CD14-positive monocyte (primary cell): Measurements from ENCODE around the gene FAM25A. TPM values are rescaled to one million over a fixed set of nuclear protein-coding genes. Genes with fewer than 3 reads are reported as not detected.
"Not testable (repeated sequence)": the region's sequence is repeated elsewhere in the genome, so short reads cannot be mapped to it uniquely, and the experiment has no call there.

Source experiments
- DNase-seq, 3 donors: peaks; one replicate each; pipeline ENCODE4 v3.0.0-alpha.2; 2011 to 2022
- H2AFZ ChIP-seq: 2 replicates; pipeline ENCODE4 v1.6.0; 2012; ENCODE audit warnings: mild to moderate bottlenecking, low read depth, low read length, inconsistent platforms; ENCODE audit not compliant: insufficient read depth, poor library complexity, severe bottlenecking
- H3K27ac ChIP-seq, 2 donors: 1 replicate in 1 of 2; 2 replicates in 1 of 2; pipeline ENCODE4 v1.5.1; 2012 to 2013; ENCODE audit warnings: low read length in 2 of 2, control low read depth in 1 of 2, inconsistent platforms in 1 of 2, low read depth in 1 of 2, mild to moderate bottlenecking in 1 of 2
- H3K27me3 ChIP-seq, 2 donors: one replicate each; pipeline versions ENCODE4 v1.6.0 to v1.6.1; 2011 to 2013; ENCODE audit warnings: low read length in 2 of 2; ENCODE audit not compliant: control insufficient read depth in 2 of 2, insufficient read depth in 2 of 2
- H3K36me3 ChIP-seq, 2 donors: replicated peaks in 1 of 2; 1 replicate in 1 of 2; 2 replicates in 1 of 2; pipeline versions ENCODE4 v1.5.1 to v1.6.1; 2012 to 2013; ENCODE audit warnings: low read length in 2 of 2, control low read depth in 1 of 2, inconsistent platforms in 1 of 2, mild to moderate bottlenecking in 1 of 2; ENCODE audit not compliant: insufficient read depth in 2 of 2, control insufficient read depth in 1 of 2
- H3K4me1 ChIP-seq, 2 donors: 1 replicate in 1 of 2; 2 replicates in 1 of 2; pipeline versions ENCODE4 v1.5.1 to v1.6.1; 2012 to 2013; ENCODE audit warnings: low read length in 2 of 2, control low read depth in 1 of 2, inconsistent platforms in 1 of 2, mild to moderate bottlenecking in 1 of 2, moderate library complexity in 1 of 2; ENCODE audit not compliant: insufficient read depth in 2 of 2, control insufficient read depth in 1 of 2
- H3K4me2 ChIP-seq: replicated peaks from 2 replicates; pipeline ENCODE3; 2012; ENCODE audit warnings: low read length, moderate library complexity, mild to moderate bottlenecking; ENCODE audit not compliant: poor library complexity, severe bottlenecking; ENCODE audit errors: extremely low read depth
- H3K4me3 ChIP-seq, 3 experiments: fragments of 200-600 bp in 1 of 3; sonication (generic) in 1 of 3; replicated peaks in 1 of 3; 1 replicate in 2 of 3; 2 replicates in 1 of 3; pipeline ENCODE4 v1.5.1; 2011 to 2013; ENCODE audit warnings: low read length in 3 of 3, mild to moderate bottlenecking in 3 of 3, control low read depth in 2 of 3, low read depth in 2 of 3, inconsistent platforms in 1 of 3, moderate library complexity in 1 of 3
- H3K79me2 ChIP-seq: 2 replicates; pipeline ENCODE4 v1.6.0; 2012; ENCODE audit warnings: mild to moderate bottlenecking, control low read depth, inconsistent platforms, low read length, moderate library complexity; ENCODE audit not compliant: insufficient read depth
- H3K9ac ChIP-seq: 2 replicates; pipeline ENCODE4 v1.6.0; 2017; ENCODE audit warnings: low read length, mild to moderate bottlenecking; ENCODE audit not compliant: insufficient read depth, poor library complexity, severe bottlenecking
- H3K9me3 ChIP-seq, 2 donors: replicated peaks in 1 of 2; 1 replicate in 1 of 2; 2 replicates in 1 of 2; pipeline versions ENCODE4 v1.5.1 to v1.6.1; 2012 to 2013; ENCODE audit warnings: low read length in 2 of 2, control low read depth in 1 of 2; ENCODE audit not compliant: control insufficient read depth in 1 of 2, insufficient read depth in 1 of 2
- H4K20me1 ChIP-seq: 2 replicates; pipeline ENCODE4 v1.6.0; 2012; ENCODE audit warnings: mild to moderate bottlenecking, low read length, control low read depth, moderate library complexity; ENCODE audit not compliant: insufficient read depth
- H3K27ac Mint-ChIP-seq, 7 donors: one replicate each; pipeline ENCODE4 v1.8.0; 2020; ENCODE audit warnings: mild to moderate bottlenecking in 7 of 7, mixed read lengths in 7 of 7, moderate library complexity in 6 of 7, inconsistent platforms in 2 of 7
- H3K27me3 Mint-ChIP-seq, 3 donors: one replicate each; pipeline ENCODE4 v1.8.0; 2021 to 2022; ENCODE audit warnings: low read depth in 3 of 3, mild to moderate bottlenecking in 3 of 3, mixed read lengths in 3 of 3, moderate library complexity in 3 of 3, inconsistent platforms in 1 of 3
- H3K36me3 Mint-ChIP-seq, 2 donors: one replicate each; pipeline ENCODE4 v1.8.0; 2020; ENCODE audit warnings: mixed read lengths in 2 of 2, inconsistent platforms in 1 of 2, mild to moderate bottlenecking in 1 of 2
- H3K4me1 Mint-ChIP-seq: one replicate; pipeline ENCODE4 v1.8.0; 2020; ENCODE audit warnings: mild to moderate bottlenecking, mixed read lengths
- H3K4me3 Mint-ChIP-seq, 2 donors: one replicate each; pipeline ENCODE4 v1.8.0; 2020; ENCODE audit warnings: mild to moderate bottlenecking in 2 of 2, mixed read lengths in 2 of 2, moderate library complexity in 1 of 2
- H3K9me3 Mint-ChIP-seq, 7 donors: one replicate each; pipeline ENCODE4 v1.8.0; 2020 to 2022; ENCODE audit warnings: mixed read lengths in 7 of 7, mild to moderate bottlenecking in 6 of 7, moderate library complexity in 6 of 7, inconsistent platforms in 2 of 7
- WGBS: methylation state at CpG from one replicate; pipeline ENCODE4 v1.1.5; 2013; ENCODE audit warnings: missing lambda C conversion rate; ENCODE audit not compliant: insufficient coverage; 5-methylcytosine and 5-hydroxymethylcytosine counted together
- intact Hi-C, 2 donors: fragments of 100-400 bp; cut with micrococcal nuclease; formaldehyde crosslinking; loops; one replicate each; pipeline versions ENCODE4 v1.15.0 to v1.15.1; 2023
- polyA plus RNA-seq, 3 donors: library from polyadenylated mRNA; depleted of rRNA in 1 of 3; unstranded in 2 of 3; stranded (reverse) in 1 of 3; fragments of 300-500 nt in 2 of 3; fragments of >200 nt in 1 of 3; fragmentation: Illumina TruSeq in 2 of 3; gene quantifications; 1 replicate in 2 of 3; 2 replicates in 1 of 3; pipeline ENCODE4 v1.2.3, GENCODE V29; 2012 to 2021

FAM25A gene
- polyA plus RNA-seq, 3 donors, result not detected

DNA sequence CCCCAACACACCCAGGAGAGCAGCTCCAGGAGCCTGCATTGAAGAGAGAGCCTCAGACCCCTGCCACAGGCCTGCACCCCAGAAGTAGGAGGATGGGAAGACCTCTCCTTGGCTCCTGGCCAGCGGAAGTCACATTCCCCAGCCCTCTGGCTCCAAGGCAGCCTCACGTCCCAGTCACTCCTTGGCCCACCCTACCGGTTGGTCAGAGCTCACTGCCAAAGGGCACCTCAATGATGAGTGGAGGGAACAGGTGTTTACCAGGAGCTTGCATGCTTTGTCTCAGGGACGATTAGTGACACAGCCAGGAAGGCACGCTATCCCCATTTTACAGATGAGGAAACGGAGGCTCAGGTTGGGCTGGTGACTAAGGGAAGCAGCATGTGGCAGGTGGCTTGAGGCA lies 1.0 kb upstream of the FAM25A start:
- DNase-seq, H3K4me3 Mint-ChIP-seq, H3K4me3 ChIP-seq, H3K9me3 ChIP-seq, H3K36me3 ChIP-seq, H3K9ac ChIP-seq, H3K27ac Mint-ChIP-seq, H3K9me3 Mint-ChIP-seq, H3K27ac ChIP-seq, H3K27me3 Mint-ChIP-seq, H3K4me1 ChIP-seq, H2AFZ ChIP-seq, H3K27me3 ChIP-seq, H4K20me1 ChIP-seq, H3K4me1 Mint-ChIP-seq, H3K79me2 ChIP-seq, H3K36me3 Mint-ChIP-seq, H3K4me2 ChIP-seq, intact Hi-C loops: not testable (repeated sequence)
- WGBS, result 90% methylated on average over 2 of the region's 6 CpGs

DNA sequence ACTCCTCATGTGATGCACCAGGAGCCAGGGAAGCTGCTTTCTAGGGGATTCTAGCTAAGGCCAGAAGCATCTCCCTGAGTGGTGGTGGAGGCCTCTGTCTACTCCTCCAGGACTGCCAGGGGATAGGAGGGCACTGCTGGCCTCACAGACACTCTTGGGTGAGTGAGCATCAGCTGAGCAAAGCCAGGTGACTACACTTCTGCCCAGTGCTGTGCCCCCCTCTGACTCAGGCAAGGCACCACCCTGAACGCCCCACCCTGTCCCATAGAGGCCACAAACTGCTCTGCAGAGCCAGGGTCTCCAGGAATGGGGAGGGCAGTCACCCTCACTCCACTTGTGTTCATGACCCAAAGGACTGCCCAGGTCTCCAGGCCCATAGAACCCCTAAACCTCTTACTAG lies 590 bp upstream of the FAM25A start:
- not testable (repeated sequence) for H3K9me3 Mint-ChIP-seq, H3K9ac ChIP-seq
- 100% methylated on average over 1 of the region's 1 CpG for WGBS

DNA sequence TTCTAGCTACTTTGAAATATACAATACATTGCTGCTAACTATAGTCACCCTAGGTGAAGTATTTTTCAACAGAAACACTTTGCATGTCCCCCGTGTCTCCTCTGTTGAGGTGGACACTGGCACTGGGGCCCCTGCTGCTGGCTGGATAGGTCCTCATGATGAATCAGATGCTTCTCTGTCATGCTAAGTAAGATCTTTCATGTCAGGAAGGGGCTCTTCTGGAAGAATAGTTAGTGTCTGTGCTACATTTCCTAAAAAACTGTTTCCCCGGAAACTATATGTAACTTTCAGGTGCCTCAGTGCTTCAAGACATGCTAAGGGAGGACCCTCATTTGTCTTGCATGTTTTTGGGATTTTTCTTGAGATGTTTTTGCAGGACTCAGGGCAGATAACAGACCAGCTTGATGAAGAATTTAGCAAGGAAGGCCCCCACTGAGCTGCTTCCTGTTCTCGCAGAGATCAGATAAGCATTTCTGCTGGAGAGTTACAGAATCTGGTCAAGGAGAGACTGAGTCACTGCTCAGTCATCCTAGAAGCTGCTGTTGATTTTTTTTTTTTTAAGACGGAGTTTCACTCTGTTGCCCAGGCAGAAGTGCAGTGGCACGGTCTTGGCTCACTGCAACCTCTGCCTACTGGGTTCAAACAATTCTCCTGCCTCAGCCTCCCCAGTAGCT lies 5.3 kb downstream of the FAM25A start:
- intact Hi-C loops, H3K9me3 ChIP-seq, H3K9me3 Mint-ChIP-seq, H3K79me2 ChIP-seq, H3K4me2 ChIP-seq, H3K4me3 Mint-ChIP-seq, H3K36me3 Mint-ChIP-seq, H3K27me3 Mint-ChIP-seq, H3K4me3 ChIP-seq, H4K20me1 ChIP-seq, H3K27ac ChIP-seq, H3K9ac ChIP-seq, H3K27me3 ChIP-seq, H3K36me3 ChIP-seq, H3K4me1 Mint-ChIP-seq, H3K4me1 ChIP-seq: not testable (repeated sequence)
- WGBS, result 0% methylated on average over 1 of the region's 5 CpGs
- DNase-seq, result peak in 2 of 3 donors; percentile 27 to 45
- H2AFZ ChIP-seq, result peak overlapping the region; percentile 29
- H3K27ac Mint-ChIP-seq, result peak overlapping the region in 4 of 7 donors; percentile 20 to 68 (median 40)

More for the DNA sequence above, 590 bp upstream of the FAM25A start:
- H3K4me3 Mint-ChIP-seq, DNase-seq, H3K4me1 Mint-ChIP-seq, H3K36me3 ChIP-seq, H3K27me3 ChIP-seq, H4K20me1 ChIP-seq, H3K27me3 Mint-ChIP-seq, H3K27ac Mint-ChIP-seq, H3K4me2 ChIP-seq, H3K9me3 ChIP-seq, H3K4me1 ChIP-seq, H3K36me3 Mint-ChIP-seq, H3K4me3 ChIP-seq, H3K27ac ChIP-seq, H2AFZ ChIP-seq, H3K79me2 ChIP-seq, intact Hi-C loops: not testable (repeated sequence)

DNA sequence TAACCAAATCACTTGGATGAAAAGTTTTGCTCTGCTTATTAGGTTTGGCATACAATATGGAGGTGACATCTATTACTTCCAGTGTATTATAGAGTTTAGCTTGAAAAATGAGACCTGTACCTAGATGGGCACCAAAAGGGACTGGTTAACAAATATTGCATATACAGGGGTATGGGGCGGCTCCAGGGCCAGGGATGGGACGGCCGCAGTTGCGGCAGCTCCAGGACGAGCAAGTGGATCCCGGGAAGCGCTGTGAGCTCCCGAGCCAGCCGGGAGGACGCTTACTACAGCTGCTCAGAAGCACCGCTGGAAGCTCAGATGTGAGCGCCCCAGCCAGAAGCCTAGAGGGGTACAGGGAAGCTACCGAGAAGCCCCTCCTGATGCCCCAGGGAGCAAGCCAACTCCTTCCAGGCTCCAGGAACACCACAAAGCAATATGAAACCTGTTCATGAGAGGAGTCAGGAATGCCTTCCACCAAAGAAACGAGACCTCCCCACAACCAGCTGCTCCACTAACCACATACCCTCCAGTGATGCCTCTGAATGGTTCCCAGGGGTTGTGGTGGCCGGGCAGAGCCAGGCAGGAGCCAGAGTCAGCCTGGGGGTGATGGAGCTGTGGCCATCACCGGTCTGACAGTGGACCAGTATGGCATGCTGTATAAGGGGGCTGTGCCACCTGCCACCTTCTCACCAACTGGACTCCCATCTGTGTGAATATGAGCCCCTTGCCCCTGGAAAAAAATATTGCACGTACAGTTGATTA lies 6.8 kb downstream of the FAM25A start:
- H3K36me3 Mint-ChIP-seq, H3K27ac Mint-ChIP-seq, H3K4me1 ChIP-seq, H3K36me3 ChIP-seq, H3K9me3 ChIP-seq, DNase-seq, H3K9ac ChIP-seq, H3K4me3 ChIP-seq, H3K4me2 ChIP-seq, H3K79me2 ChIP-seq, H3K4me3 Mint-ChIP-seq, H3K4me1 Mint-ChIP-seq, H2AFZ ChIP-seq, H4K20me1 ChIP-seq, H3K27me3 ChIP-seq, H3K27me3 Mint-ChIP-seq, H3K27ac ChIP-seq, intact Hi-C loops: not testable (repeated sequence)
- H3K9me3 Mint-ChIP-seq, result peaks cover 2 to 13% (median 7%) of the 10 kb centered on the region in 7 donors
- 98% methylated on average over 5 of the region's 17 CpGs for WGBS
